Neutrophil (primary cell): ENCODE results near the gene TSPAN11.

ENCODE experiments used
- H3K27ac ChIP-seq: fragments of 200-600 bp; sonication (generic); 2 replicates; pipeline ENCODE4 v1.5.1; 2016; ENCODE audit warnings: mild to moderate bottlenecking, moderate library complexity
- H3K27me3 ChIP-seq: fragments of 200-600 bp; sonication (generic); 2 replicates; pipeline ENCODE4 v1.6.0; 2016; ENCODE audit warnings: mild to moderate bottlenecking
- H3K36me3 ChIP-seq: fragments of 200-600 bp; sonication (generic); 2 replicates; pipeline ENCODE4 v1.5.1; 2017
- H3K4me1 ChIP-seq, 2 experiments: fragments of 200-600 bp in 1 of 2; sonication (generic) in 1 of 2; 1 replicate in 1 of 2; 2 replicates in 1 of 2; pipeline versions ENCODE4 v1.5.1 to v1.6.1; 2013 to 2016; ENCODE audit warnings: low read depth in 1 of 2, low read length in 1 of 2, mild to moderate bottlenecking in 1 of 2, moderate library complexity in 1 of 2; ENCODE audit not compliant: control insufficient read depth in 1 of 2, insufficient read depth in 1 of 2
- H3K4me3 ChIP-seq, 2 experiments: fragments of 200-600 bp in 1 of 2; sonication (generic) in 1 of 2; 1 replicate in 1 of 2; 2 replicates in 1 of 2; pipeline ENCODE4 v1.5.1; 2013 to 2016; ENCODE audit warnings: low read depth in 1 of 2, low read length in 1 of 2, mild to moderate bottlenecking in 1 of 2, moderate library complexity in 1 of 2
- H3K9me3 ChIP-seq: fragments of 200-600 bp; sonication (generic); 2 replicates; pipeline ENCODE4 v1.5.1; 2016
- CTCF ChIP-seq: fragments of 200-600 bp; sonication (generic); IDR thresholded peaks from 2 replicates; pipeline ENCODE4 v1.5.1; 2016; ENCODE audit warnings: antibody characterized with exemption

TSPAN11 gene

DNA sequence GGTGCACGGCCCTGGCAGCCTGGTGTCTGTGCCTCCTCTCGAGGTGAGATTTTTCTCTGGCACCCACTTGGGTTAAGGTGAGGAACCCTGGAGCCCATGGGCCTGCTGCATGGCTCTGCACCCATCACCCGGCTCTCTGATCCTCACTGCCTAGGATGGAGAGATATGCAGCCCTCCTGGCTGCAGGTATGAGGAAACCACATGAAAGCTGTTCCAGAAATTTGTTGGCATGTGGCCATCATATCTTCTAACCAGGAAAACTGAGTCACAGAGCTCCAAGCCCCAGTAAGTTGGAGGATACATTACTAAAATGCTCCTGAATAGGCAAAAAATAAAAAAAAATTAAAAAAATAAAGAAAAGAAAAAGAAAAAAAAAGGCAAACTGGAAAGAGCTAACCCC is 107.8 kb downstream of the TSPAN11 start:
- H3K4me1 ChIP-seq, result no peaks in the 10 kb centered on the region
- no peaks in the 10 kb centered on the region for H3K36me3 ChIP-seq
- H3K4me3 ChIP-seq, result no peak overlapping the region
- no peaks in the 10 kb centered on the region for H3K9me3 ChIP-seq
- H3K27me3 ChIP-seq, result no peaks in the 10 kb centered on the region
- no peak overlapping the region for H3K27ac ChIP-seq
- no peak for TF ChIP-seq CTCF

- Histone ChIP-seq H3K4me3 (no peak overlapping the region), H3K27ac (no peak overlapping the region), H3K4me1 (no peaks in the 10 kb centered on the region), H3K9me3 (no peaks in the 10 kb centered on the region), H3K36me3 (no peaks in the 10 kb centered on the region), H3K27me3 (no peaks in the 10 kb centered on the region)
- TF ChIP-seq CTCF, result no peak
Observed at GRCh38 chr12:31035226-31035625, 108.7 kb downstream of the TSPAN11 start.

- no peaks in the 10 kb centered on the region for H3K4me1 ChIP-seq
- no peaks in the 10 kb centered on the region for H3K9me3 ChIP-seq
- H3K27me3 ChIP-seq, result no peaks in the 10 kb centered on the region
- TF ChIP-seq CTCF, result no peak
- no peaks in the 10 kb centered on the region for H3K36me3 ChIP-seq
- H3K4me3 ChIP-seq, result no peak overlapping the region
- no peak overlapping the region for H3K27ac ChIP-seq
Observed at GRCh38 chr12:31035967-31036665, 109.6 kb downstream of the TSPAN11 start.

- H3K27ac ChIP-seq, result no peak overlapping the region
- no peak overlapping the region for H3K4me3 ChIP-seq
- no peaks in the 10 kb centered on the region for H3K4me1 ChIP-seq
- H3K36me3 ChIP-seq, result no peaks in the 10 kb centered on the region
- H3K27me3 ChIP-seq, result no peaks in the 10 kb centered on the region
- no peaks in the 10 kb centered on the region for H3K9me3 ChIP-seq
- no peak for TF ChIP-seq CTCF
Observed at GRCh38 chr12:31037028-31037427, 110.5 kb downstream of the TSPAN11 start.

DNA sequence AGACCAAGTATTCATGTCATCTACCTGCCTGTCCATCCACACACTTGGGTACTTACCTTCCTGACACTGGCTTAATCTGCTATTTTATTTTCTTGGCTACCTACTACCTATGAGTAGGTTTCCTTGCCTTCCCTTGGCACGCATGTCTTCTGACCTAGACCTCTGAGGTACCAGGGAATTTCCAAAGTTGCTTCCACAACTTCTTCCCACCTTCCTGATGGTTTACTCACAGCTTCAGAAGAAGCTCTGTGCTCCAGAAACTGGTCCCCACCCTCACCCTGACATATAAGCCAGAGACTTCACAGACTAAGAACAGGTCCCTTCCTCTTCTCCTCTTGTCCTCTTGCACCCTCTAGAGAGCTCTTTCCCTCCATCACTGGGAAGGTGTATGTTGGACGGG is 111.4 kb downstream of the TSPAN11 start:
- Histone ChIP-seq H3K4me3 (no peak overlapping the region), H3K4me1 (no peaks in the 10 kb centered on the region), H3K36me3 (no peaks in the 10 kb centered on the region), H3K9me3 (no peaks in the 10 kb centered on the region), H3K27ac (no peak overlapping the region), H3K27me3 (no peaks in the 10 kb centered on the region)
- no peak for TF ChIP-seq CTCF
